ENCODE measurements around the gene OR10A3.
A peak's percentile ranks its signal among the peaks of the same experiment; 100 is the strongest.

The OR10A3 gene

GRCh38 chr11:7936615-7937014 is 4.9 kb downstream of the OR10A3 start:
- ATAC-seq, result no peak
- DNase-seq, result no peak

GRCh38 chr11:7931168-7931567 is 10.3 kb downstream of the OR10A3 start, which contains the start of gene OR10A6:
Gene OR10A6, minus strand, starts transcription at chr11:7931268. Its CDS starts 2,606 bp downstream, at chr11:7928662.
- ATAC-seq, result no peak
- no peak for DNase-seq

- no peak for ATAC-seq
- no peak for DNase-seq
Observed at GRCh38 chr11:7927635-7928034, 13.9 kb downstream of the OR10A3 start.

GRCh38 chr11:7924536-7924935 is 17.0 kb downstream of the OR10A3 start:
- ATAC-seq (no peak), DNase-seq (no peak)

DNA sequence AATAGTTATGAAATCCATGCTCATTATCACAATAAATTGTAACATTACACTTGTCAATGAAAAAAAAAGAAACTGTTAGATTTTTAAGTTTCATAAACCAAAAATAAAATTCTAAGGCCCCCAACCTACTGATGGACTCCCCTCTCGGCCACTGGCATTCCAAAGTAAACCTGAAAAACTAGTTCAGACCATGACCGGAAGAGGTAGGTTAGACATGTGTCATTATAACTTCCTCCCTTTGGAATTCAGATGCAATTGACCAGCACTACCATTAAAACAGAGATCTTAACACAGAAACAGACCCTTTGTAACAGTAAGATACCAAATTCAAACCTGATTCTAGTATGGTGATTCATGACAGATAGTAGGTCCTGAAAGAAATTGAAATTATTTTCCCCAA is 23.4 kb downstream of the OR10A3 start:
- DNase-seq (no peak), ATAC-seq (no peak)

GRCh38 chr11:7911011-7911410 is 30.5 kb downstream of the OR10A3 start:
- DNase-seq (no peak), ATAC-seq (no peak)

- DNase-seq (no peak), ATAC-seq (no peak)
Observed at GRCh38 chr11:7910286-7910788, 31.2 kb downstream of the OR10A3 start.

- DNase-seq, result no peak
- no peak for ATAC-seq
Observed at GRCh38 chr11:7909585-7910285, 31.8 kb downstream of the OR10A3 start.

DNA sequence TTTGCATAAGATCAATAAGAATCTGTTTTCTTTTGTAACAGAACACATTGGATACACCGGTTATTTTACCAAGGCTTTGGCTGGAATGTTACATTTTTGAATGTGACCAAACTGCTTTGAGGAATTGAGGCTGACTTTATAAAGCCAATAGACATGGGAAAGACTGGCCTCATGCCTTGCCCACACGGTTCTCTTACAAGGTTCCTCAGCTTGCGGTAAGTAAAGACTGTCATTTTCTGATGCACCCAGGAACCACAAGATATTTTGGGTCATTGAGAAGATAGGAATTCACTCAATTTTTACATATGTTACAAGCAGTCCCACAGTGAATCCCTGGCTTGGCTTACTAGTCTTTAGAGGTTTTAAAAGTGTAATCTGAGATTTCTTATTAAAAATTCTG is 34.4 kb downstream of the OR10A3 start:
- ATAC-seq, result no peak
- no peak for DNase-seq

GRCh38 chr11:7906481-7906880 is 35.0 kb downstream of the OR10A3 start:
- ATAC-seq, result no peak
- DNase-seq, result no peak

- DNase-seq, result no peak
- ATAC-seq, result no peak
Observed at GRCh38 chr11:7905961-7906429, 35.5 kb downstream of the OR10A3 start.

- ATAC-seq (no peak), DNase-seq (no peak)
Observed at GRCh38 chr11:7905549-7905948, 36.0 kb downstream of the OR10A3 start.

DNA sequence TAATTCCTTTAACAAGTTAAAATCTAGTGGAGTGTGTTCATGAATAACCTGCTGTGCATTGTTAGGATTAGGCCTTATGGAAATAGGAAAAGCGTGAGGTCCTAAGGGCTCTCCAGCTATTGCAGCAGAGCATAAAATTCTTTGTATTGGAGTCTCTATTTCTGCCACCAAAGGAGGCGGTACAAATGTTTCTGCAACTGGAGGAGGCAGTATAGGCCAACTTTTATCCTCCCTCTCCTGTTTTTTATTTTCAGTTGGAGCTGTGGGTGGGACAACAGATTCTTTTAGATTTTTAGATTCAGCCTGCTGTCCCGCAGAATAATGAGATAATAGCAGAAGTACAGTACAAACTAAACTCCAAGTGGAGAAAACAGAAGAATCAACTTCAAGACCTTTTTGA is 36.6 kb downstream of the OR10A3 start:
- ATAC-seq, result no peak
- no peak for DNase-seq

DNA sequence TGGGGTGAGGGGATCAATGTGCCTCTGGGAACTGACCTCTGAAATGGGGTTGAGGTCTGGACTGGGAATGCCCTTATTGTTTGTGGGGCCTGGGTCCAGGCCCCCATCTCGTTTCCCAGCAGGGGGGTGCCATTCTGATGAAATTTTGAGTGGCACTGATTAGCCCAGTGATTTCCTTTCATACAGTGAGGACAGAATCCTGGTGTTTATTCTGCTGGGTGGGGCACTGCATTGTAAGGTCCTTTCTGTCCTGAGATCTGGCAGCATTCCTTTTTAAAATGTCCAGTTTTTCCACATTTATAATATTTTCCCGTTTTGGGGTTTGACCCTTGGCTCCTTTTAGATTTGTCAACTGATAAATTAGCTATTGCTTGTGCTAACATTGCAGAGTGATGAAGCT is 37.6 kb downstream of the OR10A3 start:
- ATAC-seq (no peak), DNase-seq (no peak)

DNA sequence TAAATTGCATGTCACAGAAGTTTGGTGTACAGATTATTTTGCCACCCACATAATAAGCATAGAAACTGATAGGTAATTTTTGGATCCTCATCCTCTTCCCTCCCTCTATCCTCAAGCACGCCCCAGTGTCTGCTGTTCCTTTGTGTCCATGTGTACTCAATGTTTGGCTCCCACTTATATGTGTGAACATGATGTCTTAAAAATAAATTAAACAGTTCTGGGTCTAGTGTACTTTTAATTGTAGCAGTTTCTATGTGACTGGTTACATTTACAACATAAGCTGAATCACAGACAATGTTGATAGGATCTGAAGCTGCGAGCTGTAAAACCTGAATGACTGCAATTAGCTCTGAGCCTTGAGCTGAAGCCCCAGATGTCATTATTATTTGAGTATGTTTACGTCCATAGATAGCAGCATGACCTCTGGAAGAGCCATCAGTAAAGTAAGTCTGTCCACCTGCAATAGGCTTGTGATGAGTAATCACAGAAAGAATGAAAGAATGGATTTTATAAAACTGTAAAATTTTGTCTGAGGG is 40.1 kb downstream of the OR10A3 start:
- ATAC-seq, result no peak
- DNase-seq, result no peak

DNA sequence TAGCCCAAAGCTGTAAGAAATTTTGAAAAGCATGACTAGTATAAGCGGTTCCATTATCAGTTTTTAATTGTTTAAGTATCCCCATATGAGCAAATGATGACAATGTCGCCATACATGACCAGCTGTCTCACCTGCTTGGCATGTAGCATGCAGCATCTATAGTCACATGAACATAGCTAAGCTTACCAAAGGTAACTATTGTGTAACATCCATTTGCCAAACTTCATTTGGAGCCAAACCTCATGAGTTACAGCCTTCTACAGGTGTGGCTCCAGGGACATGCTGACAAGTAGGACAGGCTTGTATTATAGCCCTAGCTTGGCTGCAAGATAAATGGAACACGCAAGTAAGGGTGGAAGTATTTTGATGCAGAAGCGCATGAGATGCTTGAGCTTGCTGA is 40.8 kb downstream of the OR10A3 start:
- DNase-seq (no peak), ATAC-seq (no peak)

- ATAC-seq, result no peak
- DNase-seq, result no peak
Observed at GRCh38 chr11:7899418-7899817, 42.1 kb downstream of the OR10A3 start.

GRCh38 chr11:7898666-7899283 is 42.7 kb downstream of the OR10A3 start:
- DNase-seq (no peak), ATAC-seq (no peak)

DNA sequence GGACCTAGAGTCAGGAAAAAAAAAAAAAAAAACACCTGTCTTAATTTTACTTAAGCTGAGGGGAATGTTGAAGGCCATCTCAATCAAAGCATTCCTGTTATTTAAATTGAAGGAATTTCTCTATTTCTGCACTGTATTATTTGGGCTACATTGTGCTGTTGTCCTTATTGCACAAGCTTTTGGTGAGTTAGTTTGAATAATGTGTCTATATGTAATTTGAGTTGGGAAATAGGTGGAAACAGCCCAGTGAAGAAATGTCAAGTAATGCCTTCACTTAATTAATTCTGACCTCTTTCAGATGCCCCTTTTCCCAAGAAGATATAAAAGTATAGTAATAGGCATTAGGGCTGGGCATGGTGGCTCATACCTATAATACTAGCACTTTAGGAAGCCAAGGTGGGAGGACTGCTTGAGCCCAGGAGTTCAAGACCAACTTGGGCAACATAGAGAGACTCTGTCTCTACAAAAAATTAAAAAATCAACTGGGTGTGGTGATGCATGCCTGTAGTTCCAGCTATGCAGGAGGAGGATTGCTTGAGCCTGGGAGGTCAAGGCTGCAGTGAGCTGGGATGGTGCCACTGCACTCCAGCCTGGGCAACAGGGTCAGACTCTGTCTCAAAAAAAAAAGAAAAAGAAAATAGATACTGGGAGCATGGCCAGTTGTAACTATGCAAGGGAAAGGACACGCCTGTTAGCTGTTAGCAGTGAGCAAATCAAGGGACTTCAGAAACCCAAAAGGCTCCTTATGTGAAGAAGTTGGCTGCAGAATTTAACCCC is 45.3 kb downstream of the OR10A3 start:
- DNase-seq (no peak), ATAC-seq (no peak)

DNA sequence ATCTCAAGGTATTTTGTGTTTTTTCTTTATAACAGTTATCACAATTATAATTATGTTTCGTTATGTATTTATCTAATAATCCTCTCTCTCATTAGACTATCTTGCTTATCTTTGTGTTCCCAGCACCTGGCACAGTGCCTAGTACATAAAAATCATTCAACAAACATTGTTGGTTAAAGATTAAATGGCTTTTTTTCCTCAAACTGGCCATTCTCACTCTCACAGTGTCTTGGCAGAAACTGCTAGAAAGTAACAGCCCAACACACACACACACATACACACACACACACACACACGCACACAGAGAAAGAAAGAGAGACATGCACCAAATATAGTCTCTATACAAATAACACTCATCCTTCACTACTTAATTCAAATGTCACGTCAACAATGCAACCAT is 47.3 kb downstream of the OR10A3 start:
- DNase-seq (no peak), ATAC-seq (no peak)

GRCh38 chr11:7893796-7894195 is 47.7 kb downstream of the OR10A3 start:
- ATAC-seq (no peak), DNase-seq (no peak)

DNA sequence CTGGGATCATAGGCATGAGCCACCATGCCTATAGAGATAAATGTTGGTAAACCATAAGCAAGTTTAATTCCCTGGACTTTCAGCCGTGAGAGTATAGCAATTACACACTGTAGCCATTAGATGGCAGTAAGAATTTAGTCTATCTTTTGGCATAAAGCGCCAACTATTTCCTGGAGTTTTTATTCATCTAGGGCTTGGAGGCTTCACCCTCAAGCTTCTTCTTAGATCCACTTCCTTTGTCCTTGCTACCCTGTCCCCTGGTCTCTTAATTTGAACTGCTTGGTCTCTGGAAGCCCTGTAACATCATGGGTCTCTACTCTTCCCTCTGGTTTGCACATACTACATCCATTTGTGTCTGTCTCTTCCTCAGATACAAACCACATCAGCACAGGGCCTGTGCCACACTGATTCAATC is 48.7 kb downstream of the OR10A3 start:
- DNase-seq (no peak), ATAC-seq (peak; percentile 81)

Measured in stimulated activated naive CD8-positive, alpha-beta T cell treated with anti-CD3 and anti-CD28 coated beads, Interleukin-15, Interleukin-2, amounts not matched to agents 100 U/mL and 50 U/mL, for 24 hours (primary cell).